GM18507 (cell line): ENCODE measurements around the gene DACT3.
"Not testable (repeated sequence)": the region's sequence is repeated elsewhere in the genome, so short reads cannot be mapped to it uniquely, and the experiment has no call there.

Experiments used
- DNase-seq: peaks from one replicate; pipeline ENCODE4 v3.0.0; 2011; ENCODE audit warnings: low read depth; ENCODE audit not compliant: insufficient read length; ENCODE audit errors: extremely low spot score
- FAIRE-seq: peaks from 2 replicates; lab custom pipeline; 2011; peaks lifted over from hg19 to GRCh38; lab: Jason Lieb, UNC

Gene DACT3

GRCh38 chr19:46635920-46636761, 24.8 kb downstream of the DACT3 start, which contains the start of gene GNG8:
TSS of gene GNG8 (minus strand) at chr19:46636202. CDS start at chr19:46634682, 1,520 bp downstream.
- DNase-seq: no peak
- no peak for FAIRE-seq

DNA sequence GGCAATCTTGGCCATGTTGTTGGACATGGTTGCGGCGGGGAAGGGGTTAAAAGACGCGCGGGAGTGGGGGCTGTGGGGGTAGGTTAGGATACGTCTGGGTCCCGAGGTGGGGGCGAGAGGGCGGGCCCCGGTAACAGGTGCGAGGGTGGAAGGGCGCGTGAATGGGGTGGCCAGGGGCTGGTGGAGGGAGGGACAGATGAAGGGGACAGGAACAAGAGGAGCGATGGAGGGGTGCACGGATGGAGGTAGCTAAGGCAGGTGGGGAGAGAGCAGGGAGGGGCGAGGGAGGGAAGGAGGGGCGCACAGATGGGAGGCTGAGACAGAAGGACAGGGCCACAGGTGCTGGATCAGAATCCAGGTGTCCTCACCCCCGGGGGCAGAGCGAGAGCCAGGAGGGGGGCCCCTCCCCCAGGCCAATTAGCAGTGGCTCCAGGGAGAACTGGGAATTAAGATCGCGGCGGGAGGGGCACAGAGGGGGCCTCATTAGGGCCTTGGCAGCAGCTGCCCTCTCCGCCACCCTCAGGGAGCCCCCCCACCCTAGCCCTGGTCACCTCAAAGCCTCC, 26.2 kb downstream of the DACT3 start:
- FAIRE-seq (no peak), DNase-seq (no peak)

DNA sequence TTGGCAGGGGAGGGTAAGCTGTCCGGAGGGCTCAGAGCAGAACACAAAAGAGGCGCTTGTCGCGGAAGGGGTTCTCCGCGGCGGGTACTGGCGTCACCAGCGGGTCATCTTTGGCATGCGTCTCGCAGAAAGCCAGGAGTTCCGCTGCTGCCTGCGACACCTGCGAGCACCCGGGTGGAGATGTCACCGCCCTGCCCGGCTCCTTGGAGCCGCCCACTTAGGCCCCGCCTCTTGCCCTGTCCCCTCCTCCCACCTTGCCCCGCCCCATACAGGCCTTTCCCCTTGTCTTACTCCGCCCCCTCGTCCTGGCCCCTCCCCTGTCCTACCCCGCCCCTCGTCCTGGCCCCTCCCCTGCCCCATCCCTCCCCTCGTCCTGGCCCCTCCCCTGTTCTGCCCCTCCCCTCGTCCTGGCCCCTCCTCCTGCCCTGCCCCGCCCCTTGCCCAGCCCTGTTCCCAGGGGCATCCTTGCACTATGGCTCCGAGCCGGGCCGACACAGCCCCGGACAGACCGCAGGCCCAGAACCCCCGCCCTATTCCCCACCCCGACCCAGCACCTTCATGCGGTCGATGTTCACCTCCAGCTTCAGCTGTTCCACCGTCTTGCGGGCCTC, 26.8 kb downstream of the DACT3 start:
- DNase-seq: peak; percentile 88
- FAIRE-seq: peak; percentile 92

DNA sequence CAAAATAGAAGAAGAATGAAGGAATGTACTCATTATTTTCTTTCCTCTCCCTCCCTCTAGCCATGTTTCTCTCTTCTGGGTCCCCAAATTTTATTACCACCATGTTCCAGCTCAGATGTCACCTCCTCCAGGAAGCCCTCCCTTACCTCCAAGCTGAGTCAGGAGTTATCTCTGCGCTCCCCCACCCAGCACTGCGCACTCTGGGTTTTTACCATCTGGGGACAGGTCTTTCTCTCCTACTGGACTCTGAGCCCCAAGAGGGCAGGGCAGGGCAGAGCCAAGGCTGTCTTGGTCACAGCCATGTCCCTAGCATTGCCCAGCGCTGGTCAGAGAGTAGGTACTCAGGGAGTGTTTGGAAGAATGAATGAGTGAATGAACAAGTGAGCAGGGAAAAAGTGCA, 27.9 kb downstream of the DACT3 start:
- DNase-seq: no peak
- FAIRE-seq: no peak

GRCh38 chr19:46631481-46631880, 29.5 kb downstream of the DACT3 start:
- FAIRE-seq (no peak), DNase-seq (no peak)

GRCh38 chr19:46630586-46631205, 30.3 kb downstream of the DACT3 start:
- FAIRE-seq (no peak), DNase-seq (no peak)

GRCh38 chr19:46629546-46630025, 31.4 kb downstream of the DACT3 start:
- DNase-seq: no peak
- FAIRE-seq: no peak

- not testable (repeated sequence) for DNase-seq, FAIRE-seq
These were observed 32.0 kb downstream of the DACT3 start for GRCh38 chr19:46628970-46629369.

DNA sequence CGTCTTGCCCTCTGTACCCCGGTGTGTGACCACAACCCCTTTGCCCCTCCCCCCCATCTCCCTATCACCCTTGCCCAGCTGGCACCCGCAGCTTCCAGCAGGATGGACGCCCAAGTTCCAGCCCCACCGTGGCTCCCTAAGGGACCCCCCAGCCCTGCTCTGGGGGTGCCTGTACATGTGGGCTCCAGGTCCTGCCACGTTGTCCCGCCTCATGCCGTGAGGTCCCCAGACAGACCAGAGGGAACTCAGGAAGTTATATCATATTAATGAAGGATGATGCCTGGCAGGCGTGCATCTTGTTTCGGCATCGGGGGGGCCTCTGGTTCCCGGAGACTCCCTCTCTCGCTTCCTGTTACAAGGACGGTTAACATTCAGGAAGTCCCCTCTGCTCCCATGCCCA, 34.5 kb downstream of the DACT3 start:
- FAIRE-seq (no peak), DNase-seq (no peak)

- no peak for FAIRE-seq
- no peak for DNase-seq
These were observed 35.3 kb downstream of the DACT3 start for GRCh38 chr19:46625731-46626130.

GRCh38 chr19:46624958-46625661, 35.9 kb downstream of the DACT3 start, which contains the start of gene PTGIR:
TSS of gene PTGIR (minus strand) at chr19:46625089. CDS start at chr19:46624225, 864 bp downstream.
- no peak for DNase-seq
- FAIRE-seq: peak; percentile 85

DNA sequence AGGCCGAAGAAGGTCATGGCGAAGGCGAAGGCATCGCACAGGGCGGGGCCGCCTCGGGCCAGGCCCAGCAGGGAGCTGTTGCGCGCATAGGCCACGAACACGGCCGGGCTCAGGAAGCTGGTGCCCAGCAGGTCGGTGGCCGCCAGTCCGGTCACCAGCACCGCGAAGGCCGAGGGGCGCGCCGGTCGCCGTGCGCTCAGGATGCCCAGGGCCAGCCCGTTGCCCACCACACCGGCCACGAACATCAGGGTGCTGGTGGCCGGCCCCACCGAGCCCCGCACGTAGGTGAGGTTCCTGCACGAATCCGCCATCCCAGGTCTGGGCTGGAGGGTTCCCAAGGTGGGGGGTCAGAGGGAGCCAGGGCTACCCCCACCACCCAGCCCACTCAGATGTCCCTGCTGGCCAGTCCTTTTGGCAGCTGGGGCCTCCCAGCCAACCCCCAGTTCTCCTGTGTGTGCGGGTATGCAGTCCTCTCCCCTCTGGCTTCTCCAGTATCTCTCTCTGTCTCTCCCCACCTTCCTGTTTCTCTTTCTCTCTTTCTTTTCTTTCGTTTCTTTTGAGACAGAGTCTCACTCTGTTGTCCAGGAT, 37.0 kb downstream of the DACT3 start:
- peak; percentile 57 for FAIRE-seq
- no peak for DNase-seq

- FAIRE-seq: no peak
- no peak for DNase-seq
These were observed 38.9 kb downstream of the DACT3 start for GRCh38 chr19:46622118-46622446.

- FAIRE-seq (no peak), DNase-seq (no peak)
These were observed 39.5 kb downstream of the DACT3 start for GRCh38 chr19:46621191-46622117.

GRCh38 chr19:46620716-46621115, 40.3 kb downstream of the DACT3 start:
- FAIRE-seq (no peak), DNase-seq (no peak)

DNA sequence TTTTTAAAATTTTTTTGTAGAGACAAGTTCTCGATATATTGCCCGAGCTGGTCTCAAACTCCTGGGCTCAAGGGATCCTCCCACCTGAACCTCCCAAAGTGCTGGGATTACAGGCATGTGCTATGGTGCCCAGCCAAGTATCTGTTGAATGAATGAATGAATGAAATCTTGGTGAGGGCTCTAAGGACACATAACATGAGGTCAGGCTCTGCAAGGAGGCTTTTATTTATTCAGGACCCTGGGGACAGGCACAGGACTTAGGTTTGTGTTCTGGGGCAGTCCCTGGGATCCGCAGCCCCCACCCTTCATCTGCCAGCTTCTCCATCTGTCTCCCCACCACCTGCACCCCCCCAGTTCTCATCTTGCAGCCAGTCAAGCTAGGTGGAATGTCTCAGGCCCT, 40.7 kb downstream of the DACT3 start:
- FAIRE-seq: no peak
- DNase-seq: no peak

DNA sequence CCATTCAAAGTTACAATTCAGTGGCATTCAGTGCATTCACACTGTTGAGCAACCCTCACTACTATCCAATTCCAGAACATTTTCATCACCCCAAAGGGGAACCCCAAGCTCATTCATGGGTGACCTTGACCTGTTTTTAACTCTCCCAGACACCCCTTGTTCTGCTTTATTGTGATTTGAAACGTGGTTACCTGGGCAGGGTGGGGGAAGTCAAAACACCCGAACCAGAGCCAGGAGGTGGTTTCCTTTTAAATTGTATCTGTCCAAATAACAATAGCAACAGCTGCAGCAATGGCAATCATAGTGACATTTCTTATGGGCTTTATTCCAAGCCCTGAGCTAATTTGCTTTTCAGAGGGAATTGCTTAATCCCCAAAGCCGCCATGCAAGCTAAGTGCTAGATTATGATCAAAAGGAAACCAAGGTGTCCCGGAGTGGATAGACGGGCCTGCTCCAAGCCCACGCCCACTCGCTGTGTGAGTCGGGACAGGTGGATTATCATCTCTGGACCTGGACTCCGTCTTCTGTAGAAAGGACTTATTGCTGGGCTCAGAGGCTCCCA, 42.2 kb downstream of the DACT3 start:
- FAIRE-seq (peak; percentile 75), DNase-seq (no peak)

DNA sequence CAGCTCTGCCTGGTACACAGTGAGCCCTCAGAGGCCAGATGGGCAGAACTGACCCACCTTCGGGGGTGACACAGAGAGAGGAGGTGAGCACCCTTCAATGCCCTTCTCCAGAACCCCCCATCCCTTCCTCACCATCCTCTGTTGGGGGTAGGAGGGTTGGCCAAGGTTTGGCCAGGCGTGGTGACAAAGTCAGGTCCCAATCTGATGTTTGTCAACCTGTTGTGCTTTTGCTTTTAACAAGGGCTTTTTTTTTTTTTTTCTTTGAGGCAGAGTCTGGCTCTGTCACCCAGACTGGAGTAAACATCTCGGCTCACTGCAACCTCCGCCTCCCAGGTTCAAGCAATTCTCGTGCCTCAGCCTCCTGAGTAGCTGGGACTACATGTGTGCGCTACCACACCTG, 43.4 kb downstream of the DACT3 start:
- FAIRE-seq (no peak), DNase-seq (no peak)
